ENCODE data around the gene RAB22A. TPM values are rescaled to one million over a fixed set of nuclear protein-coding genes. Genes with fewer than 3 reads are reported as not detected.

RAB22A gene
- total RNA-seq, 2 donors from 2014 or later: 18.7 to 26.5 TPM

- no peak overlapping the region for H3K27ac ChIP-seq
- peaks cover 4% of the 10 kb centered on the region for H3K36me3 ChIP-seq
- no peaks in the 10 kb centered on the region for H3K27me3 ChIP-seq (replicated peaks; ENCODE audit: insufficient read depth)
- H3K9me3 ChIP-seq: no peaks in the 10 kb centered on the region
- TF ChIP-seq, protein P1, sequence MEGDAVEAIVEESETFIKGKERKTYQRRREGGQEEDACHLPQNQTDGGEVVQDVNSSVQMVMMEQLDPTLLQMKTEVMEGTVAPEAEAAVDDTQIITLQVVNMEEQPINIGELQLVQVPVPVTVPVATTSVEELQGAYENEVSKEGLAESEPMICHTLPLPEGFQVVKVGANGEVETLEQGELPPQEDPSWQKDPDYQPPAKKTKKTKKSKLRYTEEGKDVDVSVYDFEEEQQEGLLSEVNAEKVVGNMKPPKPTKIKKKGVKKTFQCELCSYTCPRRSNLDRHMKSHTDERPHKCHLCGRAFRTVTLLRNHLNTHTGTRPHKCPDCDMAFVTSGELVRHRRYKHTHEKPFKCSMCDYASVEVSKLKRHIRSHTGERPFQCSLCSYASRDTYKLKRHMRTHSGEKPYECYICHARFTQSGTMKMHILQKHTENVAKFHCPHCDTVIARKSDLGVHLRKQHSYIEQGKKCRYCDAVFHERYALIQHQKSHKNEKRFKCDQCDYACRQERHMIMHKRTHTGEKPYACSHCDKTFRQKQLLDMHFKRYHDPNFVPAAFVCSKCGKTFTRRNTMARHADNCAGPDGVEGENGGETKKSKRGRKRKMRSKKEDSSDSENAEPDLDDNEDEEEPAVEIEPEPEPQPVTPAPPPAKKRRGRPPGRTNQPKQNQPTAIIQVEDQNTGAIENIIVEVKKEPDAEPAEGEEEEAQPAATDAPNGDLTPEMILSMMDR (IDR thresholded peaks at IDR 0.05): no peak
- H3K4me1 ChIP-seq (ENCODE audit: control insufficient read depth in 1 of 2, low read depth in 2 of 2): peaks cover 3 to 17% of the 10 kb centered on the region in 2 donors
- no peak for DNase-seq (ENCODE audit: low spot score)
- ATAC-seq (ENCODE audit: insufficient number of reproducible peaks, low FRiP score, low read depth): no peak
- H3K4me3 ChIP-seq: no peak overlapping the region
Measured at GRCh38 chr20:58305061-58305460, 4.5 kb upstream of the RAB22A start.

DNA sequence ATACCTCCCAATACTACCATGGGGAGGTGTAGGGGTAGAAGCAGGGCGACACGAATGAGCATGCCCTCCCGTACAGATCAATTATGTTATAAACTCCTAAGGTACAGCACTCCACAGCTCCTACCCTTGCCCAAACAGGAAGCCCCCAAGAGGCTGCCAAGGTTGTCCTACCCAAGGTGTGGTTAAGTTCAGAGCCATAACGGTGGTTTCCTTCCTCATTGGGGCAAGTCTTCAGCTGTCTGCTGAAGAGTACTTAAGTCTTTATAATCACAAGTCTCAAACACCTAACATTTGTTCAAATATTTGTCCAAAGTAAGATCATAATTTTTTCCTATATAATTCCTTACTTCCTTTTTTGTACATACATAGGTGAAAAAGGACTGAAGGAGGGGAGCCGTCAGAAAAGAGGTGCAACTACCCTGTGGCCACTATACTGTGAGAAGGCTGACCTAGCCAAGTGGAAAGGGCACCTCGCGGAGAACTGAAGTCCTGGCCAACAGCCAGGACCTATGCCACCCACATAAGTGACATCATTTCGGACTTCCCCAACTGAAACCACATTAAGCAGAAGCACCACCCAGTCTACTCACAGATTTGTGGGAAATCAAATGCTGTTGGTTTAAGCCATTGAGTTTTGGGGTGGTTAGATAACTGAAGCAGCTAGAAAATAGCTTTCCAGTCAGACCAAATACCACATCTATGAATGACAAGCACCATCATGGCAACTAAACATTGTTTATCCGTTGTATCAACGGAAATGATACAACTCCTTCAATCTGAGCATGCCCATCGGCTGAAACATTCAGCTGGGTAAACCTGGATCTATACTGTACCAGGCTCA, 2.9 kb upstream of the RAB22A start:
- Histone ChIP-seq H3K9me3 (no peaks in the 10 kb centered on the region), H3K27ac (no peak overlapping the region), H3K4me3 (no peak overlapping the region), H3K4me1 (ENCODE audit: control insufficient read depth in 1 of 2, low read depth in 2 of 2) (peaks cover 12 to 32% of the 10 kb centered on the region in 2 donors), H3K27me3 (replicated peaks; ENCODE audit: insufficient read depth) (no peaks in the 10 kb centered on the region), H3K36me3 (peaks cover 3% of the 10 kb centered on the region)
- ATAC-seq (ENCODE audit: insufficient number of reproducible peaks, low FRiP score, low read depth) (no peak), DNase-seq (ENCODE audit: low spot score) (no peak)
- TF ChIP-seq, protein P1 (IDR thresholded peaks at IDR 0.05): no peak

DNA sequence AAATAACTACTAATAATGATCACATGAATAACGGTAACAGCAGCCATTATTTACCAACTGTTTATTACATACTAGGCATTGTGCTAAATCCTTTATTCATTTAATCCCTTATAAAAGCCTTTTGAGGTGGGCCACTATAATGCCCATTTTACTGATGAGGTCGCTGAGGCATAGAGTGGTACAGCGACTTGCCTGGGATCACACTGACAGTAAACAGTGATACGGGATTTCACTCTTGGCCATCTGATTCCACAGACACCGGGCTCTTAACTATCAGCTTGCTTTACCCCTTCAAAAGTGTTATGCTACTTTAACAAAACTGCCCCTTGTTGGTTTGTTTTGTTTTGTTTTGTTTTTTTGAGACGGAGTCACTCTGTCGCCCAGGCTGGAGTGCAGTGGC, 2.2 kb upstream of the RAB22A start:
- Histone ChIP-seq H3K27me3 (replicated peaks; ENCODE audit: insufficient read depth) (no peaks in the 10 kb centered on the region), H3K36me3 (no peaks in the 10 kb centered on the region), H3K27ac (no peak overlapping the region), H3K4me3 (no peak overlapping the region), H3K9me3 (no peaks in the 10 kb centered on the region), H3K4me1 (ENCODE audit: control insufficient read depth in 1 of 2, low read depth in 2 of 2) (peaks cover 12 to 33% of the 10 kb centered on the region in 2 donors)
- TF ChIP-seq, protein P1 (IDR thresholded peaks at IDR 0.05): no peak
- no peak for ATAC-seq (ENCODE audit: insufficient number of reproducible peaks, low FRiP score, low read depth)
- no peak for DNase-seq (ENCODE audit: low spot score)

- DNase-seq (ENCODE audit: low spot score): no peak
- no peaks in the 10 kb centered on the region for H3K9me3 ChIP-seq
- ATAC-seq (ENCODE audit: insufficient number of reproducible peaks, low FRiP score, low read depth): no peak
- H3K4me1 ChIP-seq (ENCODE audit: control insufficient read depth in 1 of 2, low read depth in 2 of 2): peaks cover 12 to 33% of the 10 kb centered on the region in 2 donors
- H3K27ac ChIP-seq: peak overlapping the region in 1 of 2 donors; percentile 68
- H3K4me3 ChIP-seq: peak overlapping the region; percentile 96
- TF ChIP-seq, protein P1 (IDR thresholded peaks at IDR 0.05): no peak
- H3K36me3 ChIP-seq: no peaks in the 10 kb centered on the region
- H3K27me3 ChIP-seq (replicated peaks; ENCODE audit: insufficient read depth): no peaks in the 10 kb centered on the region
Measured at GRCh38 chr20:58308290-58308679, 1.2 kb upstream of the RAB22A start.

DNA sequence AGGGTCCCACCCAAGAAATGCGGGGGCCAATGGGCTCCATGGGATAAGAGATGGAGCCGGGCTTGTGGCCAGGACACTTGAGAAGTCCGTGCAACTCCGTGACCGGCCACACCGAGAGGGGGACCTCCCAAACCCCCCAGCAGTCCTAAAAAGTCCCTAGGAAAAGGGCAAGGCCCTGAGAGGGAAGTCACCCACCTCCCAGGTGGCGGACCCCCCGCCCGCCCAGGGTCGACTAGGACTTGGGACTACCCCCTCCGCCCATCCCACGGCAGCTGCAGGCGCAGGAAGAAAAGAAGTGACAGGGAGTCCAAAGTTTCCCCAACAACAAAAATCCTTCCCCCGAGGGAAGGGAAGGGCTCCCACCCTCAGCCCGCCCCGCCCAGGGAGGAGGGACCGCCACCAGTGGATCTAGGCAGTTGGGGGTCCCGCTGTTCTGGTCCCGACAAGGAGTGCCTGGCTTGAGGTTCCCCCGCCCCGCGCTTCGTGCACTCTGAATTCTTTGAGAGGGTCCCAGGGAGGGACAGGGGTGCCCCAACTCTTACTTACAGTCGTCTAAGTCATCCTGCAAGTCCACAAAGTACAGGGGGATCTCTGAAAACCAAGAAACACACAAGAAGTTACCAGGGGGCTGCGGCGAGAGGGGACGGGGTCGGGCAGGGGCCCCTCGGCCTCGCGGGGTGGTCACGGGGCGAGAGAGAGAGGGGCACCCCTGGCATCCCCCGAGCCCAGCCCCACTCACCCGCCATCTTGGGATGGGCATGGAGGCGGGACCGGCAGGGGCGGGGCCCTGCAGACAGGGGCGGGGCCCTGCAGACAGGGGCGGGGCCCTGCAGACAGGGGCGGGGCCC, 611 bp upstream of the RAB22A start:
- no peaks in the 10 kb centered on the region for H3K36me3 ChIP-seq
- TF ChIP-seq, protein P1 (IDR thresholded peaks at IDR 0.05): no peak
- DNase-seq (ENCODE audit: low spot score) (no peak), ATAC-seq (ENCODE audit: insufficient number of reproducible peaks, low FRiP score, low read depth) (peak; percentile 73)
- peak overlapping the region; percentile 96 for H3K4me3 ChIP-seq
- no peaks in the 10 kb centered on the region for H3K27me3 ChIP-seq (replicated peaks; ENCODE audit: insufficient read depth)
- H3K27ac ChIP-seq: peak overlapping the region; percentile 58 to 68
- no peaks in the 10 kb centered on the region for H3K9me3 ChIP-seq
- peaks cover 12 to 33% of the 10 kb centered on the region in 2 donors for H3K4me1 ChIP-seq (ENCODE audit: control insufficient read depth in 1 of 2, low read depth in 2 of 2)

Measured in thoracic aorta (tissue), 2 donors.